ENCODE results near the gene SLC7A6.

Gene SLC7A6

DNA sequence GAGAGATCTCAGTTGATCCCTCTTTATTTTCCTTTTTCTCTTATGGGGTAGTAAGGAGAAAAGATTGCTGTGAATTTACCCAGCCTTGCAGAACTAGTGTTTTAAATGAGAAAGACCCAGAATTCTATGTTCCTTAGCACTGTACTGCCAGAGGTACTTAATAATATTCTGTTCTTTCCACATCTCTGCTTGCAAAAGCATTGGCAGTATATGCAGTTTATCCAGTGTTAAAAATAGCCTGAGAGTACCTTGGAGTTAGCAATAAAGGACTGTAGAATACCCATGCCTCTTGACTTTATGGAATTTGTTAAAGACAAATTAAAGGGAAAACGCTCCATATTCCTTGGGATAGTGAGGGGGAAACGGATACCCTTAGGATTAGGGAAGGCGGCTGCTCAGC is 11.9 kb downstream of the SLC7A6 start:
- no peak overlapping the region for H2BK12ac ChIP-seq (ENCODE audit: low read length in 2 of 2)
- peaks cover 28 to 54% of the 10 kb centered on the region in 2 experiments for H3K36me3 ChIP-seq (ENCODE audit: control insufficient read depth in 1 of 2, insufficient read depth in 2 of 2, low read depth in 1 of 2, low read length in 2 of 2)
- no peak overlapping the region for H3K4ac ChIP-seq (ENCODE audit: low read depth in 1 of 2, low read length in 2 of 2)
- H2BK120ac ChIP-seq (ENCODE audit: low read depth, low read length), result no peak overlapping the region
- H3K79me1 ChIP-seq (replicated peaks; ENCODE audit: low read length, poor library complexity, severe bottlenecking), result peaks cover 28% of the 10 kb centered on the region
- no peak overlapping the region for H2AFZ ChIP-seq (ENCODE audit: low read depth, low read length)
- H4K91ac ChIP-seq (ENCODE audit: low read length), result no peak overlapping the region
- no peak overlapping the region for H3K23ac ChIP-seq (ENCODE audit: low read length in 2 of 2)
- H3K9ac ChIP-seq (ENCODE audit: low read length), result no peak overlapping the region
- H2BK5ac ChIP-seq (ENCODE audit: low read depth, low read length, poor library complexity, severe bottlenecking), result no peak overlapping the region
- H3K4me2 ChIP-seq (ENCODE audit: low read length, poor library complexity, severe bottlenecking), result no peak overlapping the region
- H3K4me3 ChIP-seq (ENCODE audit: insufficient read depth in 1 of 2, low read depth in 1 of 2, low read length in 2 of 2), result no peak overlapping the region
- WGBS, result 67% methylated on average over 3 of the region's 3 CpGs
- peaks cover 2% of the 10 kb centered on the region for H3K4me1 ChIP-seq (ENCODE audit: control insufficient read depth, insufficient read depth, low read depth, low read length)
- no peak overlapping the region for H2BK15ac ChIP-seq (ENCODE audit: low read depth, poor library complexity, severe bottlenecking)
- no peak overlapping the region for H4K8ac ChIP-seq (ENCODE audit: low read length)
- no peak for DNase-seq
- H3K9me3 ChIP-seq (ENCODE audit: control insufficient read depth, low read length), result no peaks in the 10 kb centered on the region
- H2AK5ac ChIP-seq (ENCODE audit: low read length, severe bottlenecking), result no peak overlapping the region
- H3K18ac ChIP-seq (ENCODE audit: low read depth in 1 of 2, low read length in 2 of 2), result no peak overlapping the region
- H3K14ac ChIP-seq (ENCODE audit: low read length in 2 of 2), result no peak overlapping the region
- H3K27ac ChIP-seq (ENCODE audit: low read length, poor library complexity, severe bottlenecking), result no peak overlapping the region
- H3K27me3 ChIP-seq (ENCODE audit: control insufficient read depth in 1 of 2, insufficient read depth in 1 of 2, low read length in 2 of 2), result no peaks in the 10 kb centered on the region

DNA sequence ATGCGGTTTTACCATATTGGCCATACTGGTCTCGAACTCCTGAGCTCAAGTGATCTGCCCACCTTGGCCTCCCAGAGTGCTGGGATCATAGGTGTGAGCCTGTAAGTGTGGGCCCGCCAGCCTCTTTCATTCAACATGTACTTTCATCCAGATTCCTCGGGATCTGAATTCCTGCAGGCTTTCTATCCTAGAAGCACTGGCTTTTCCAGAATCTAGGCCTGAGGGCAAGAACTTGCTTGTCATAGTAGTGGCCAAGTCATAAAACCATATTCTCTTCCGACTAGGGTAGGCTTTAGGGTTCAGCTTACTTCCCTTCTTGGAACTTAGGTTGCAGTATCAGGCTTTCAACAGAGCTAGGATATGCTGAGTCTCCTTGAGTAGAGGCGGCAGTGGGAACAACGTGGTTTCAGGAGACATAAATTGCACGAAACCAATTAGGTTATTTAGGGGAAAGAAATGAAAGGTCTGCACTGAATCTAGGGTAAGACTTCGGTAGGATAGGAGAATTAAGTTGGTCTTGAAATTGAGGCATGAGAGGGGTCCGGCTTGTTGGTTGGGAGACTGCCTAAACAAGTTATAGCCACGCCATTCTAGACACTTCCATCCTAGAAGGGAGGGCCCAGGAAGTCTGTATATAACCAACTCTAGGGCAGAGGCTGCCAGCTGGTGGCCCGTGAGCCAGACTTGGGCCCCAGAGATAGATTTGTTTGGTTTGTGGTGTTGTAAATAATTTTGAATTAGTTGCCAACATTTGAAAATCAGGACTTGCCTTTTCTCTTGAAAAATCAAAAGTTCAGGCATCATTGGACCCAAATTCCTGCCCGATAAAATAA is 15.6 kb downstream of the SLC7A6 start:
- Histone ChIP-seq H3K4me3 (ENCODE audit: insufficient read depth in 1 of 2, low read depth in 1 of 2, low read length in 2 of 2) (no peak overlapping the region), H3K14ac (ENCODE audit: low read length in 2 of 2) (no peak overlapping the region), H2BK120ac (ENCODE audit: low read depth, low read length) (no peak overlapping the region), H3K4me1 (ENCODE audit: control insufficient read depth, insufficient read depth, low read depth, low read length) (no peaks in the 10 kb centered on the region), H2AK5ac (ENCODE audit: low read length, severe bottlenecking) (no peak overlapping the region), H3K27me3 (ENCODE audit: control insufficient read depth in 1 of 2, insufficient read depth in 1 of 2, low read length in 2 of 2) (no peaks in the 10 kb centered on the region), H2BK5ac (ENCODE audit: low read depth, low read length, poor library complexity, severe bottlenecking) (no peak overlapping the region), H3K4me2 (ENCODE audit: low read length, poor library complexity, severe bottlenecking) (no peak overlapping the region), H4K91ac (ENCODE audit: low read length) (no peak overlapping the region), H3K9ac (ENCODE audit: low read length) (no peak overlapping the region), H4K8ac (ENCODE audit: low read length) (no peak overlapping the region), H3K9me3 (ENCODE audit: control insufficient read depth, low read length) (no peaks in the 10 kb centered on the region), H2BK12ac (ENCODE audit: low read length in 2 of 2) (no peak overlapping the region), H3K27ac (ENCODE audit: low read length, poor library complexity, severe bottlenecking) (no peak overlapping the region), H2AFZ (ENCODE audit: low read depth, low read length) (no peak overlapping the region), H3K18ac (ENCODE audit: low read depth in 1 of 2, low read length in 2 of 2) (no peak overlapping the region), H3K79me1 (replicated peaks; ENCODE audit: low read length, poor library complexity, severe bottlenecking) (peaks cover 26% of the 10 kb centered on the region), H3K4ac (ENCODE audit: low read depth in 1 of 2, low read length in 2 of 2) (no peak overlapping the region), H2BK15ac (ENCODE audit: low read depth, poor library complexity, severe bottlenecking) (no peak overlapping the region), H3K36me3 (ENCODE audit: control insufficient read depth in 1 of 2, insufficient read depth in 2 of 2, low read depth in 1 of 2, low read length in 2 of 2) (peaks cover 26 to 43% of the 10 kb centered on the region in 2 experiments), H3K23ac (ENCODE audit: low read length in 2 of 2) (no peak overlapping the region)
- no peak for DNase-seq
- 96% methylated on average over 11 of the region's 13 CpGs for WGBS

GRCh38 chr16:68281368-68282063 is 17.2 kb downstream of the SLC7A6 start:
- 96% methylated on average over 3 of the region's 4 CpGs for WGBS
- H2BK12ac ChIP-seq (ENCODE audit: low read length in 2 of 2), result no peak overlapping the region
- no peak overlapping the region for H3K18ac ChIP-seq (ENCODE audit: low read depth in 1 of 2, low read length in 2 of 2)
- H3K27me3 ChIP-seq (ENCODE audit: control insufficient read depth in 1 of 2, insufficient read depth in 1 of 2, low read length in 2 of 2), result no peaks in the 10 kb centered on the region
- peaks cover 25 to 44% of the 10 kb centered on the region in 2 experiments for H3K36me3 ChIP-seq (ENCODE audit: control insufficient read depth in 1 of 2, insufficient read depth in 2 of 2, low read depth in 1 of 2, low read length in 2 of 2)
- no peak overlapping the region for H2AFZ ChIP-seq (ENCODE audit: low read depth, low read length)
- no peak overlapping the region for H3K4ac ChIP-seq (ENCODE audit: low read depth in 1 of 2, low read length in 2 of 2)
- no peak overlapping the region for H3K9ac ChIP-seq (ENCODE audit: low read length)
- H3K9me3 ChIP-seq (ENCODE audit: control insufficient read depth, low read length), result no peaks in the 10 kb centered on the region
- H2AK5ac ChIP-seq (ENCODE audit: low read length, severe bottlenecking), result no peak overlapping the region
- no peak overlapping the region for H4K8ac ChIP-seq (ENCODE audit: low read length)
- no peak overlapping the region for H3K4me3 ChIP-seq (ENCODE audit: insufficient read depth in 1 of 2, low read depth in 1 of 2, low read length in 2 of 2)
- no peak overlapping the region for H3K27ac ChIP-seq (ENCODE audit: low read length, poor library complexity, severe bottlenecking)
- H3K4me2 ChIP-seq (ENCODE audit: low read length, poor library complexity, severe bottlenecking), result no peak overlapping the region
- H2BK15ac ChIP-seq (ENCODE audit: low read depth, poor library complexity, severe bottlenecking), result no peak overlapping the region
- no peak for DNase-seq
- H4K91ac ChIP-seq (ENCODE audit: low read length), result no peak overlapping the region
- no peak overlapping the region for H3K23ac ChIP-seq (ENCODE audit: low read length in 2 of 2)
- no peak overlapping the region for H2BK120ac ChIP-seq (ENCODE audit: low read depth, low read length)
- H3K4me1 ChIP-seq (ENCODE audit: control insufficient read depth, insufficient read depth, low read depth, low read length), result no peaks in the 10 kb centered on the region
- H2BK5ac ChIP-seq (ENCODE audit: low read depth, low read length, poor library complexity, severe bottlenecking), result no peak overlapping the region
- no peak overlapping the region for H3K14ac ChIP-seq (ENCODE audit: low read length in 2 of 2)
- H3K79me1 ChIP-seq (replicated peaks; ENCODE audit: low read length, poor library complexity, severe bottlenecking), result peaks cover 40% of the 10 kb centered on the region

GRCh38 chr16:68282064-68282452 is 17.7 kb downstream of the SLC7A6 start:
- no peak overlapping the region for H3K18ac ChIP-seq (ENCODE audit: low read depth in 1 of 2, low read length in 2 of 2)
- no peak overlapping the region for H2BK12ac ChIP-seq (ENCODE audit: low read length in 2 of 2)
- H3K36me3 ChIP-seq (ENCODE audit: control insufficient read depth in 1 of 2, insufficient read depth in 2 of 2, low read depth in 1 of 2, low read length in 2 of 2), result peaks cover 22 to 46% of the 10 kb centered on the region in 2 experiments
- no peak overlapping the region for H2BK5ac ChIP-seq (ENCODE audit: low read depth, low read length, poor library complexity, severe bottlenecking)
- H3K4ac ChIP-seq (ENCODE audit: low read depth in 1 of 2, low read length in 2 of 2), result no peak overlapping the region
- 96% methylated on average over 3 of the region's 4 CpGs for WGBS
- no peak overlapping the region for H4K91ac ChIP-seq (ENCODE audit: low read length)
- H3K27ac ChIP-seq (ENCODE audit: low read length, poor library complexity, severe bottlenecking), result no peak overlapping the region
- H3K14ac ChIP-seq (ENCODE audit: low read length in 2 of 2), result no peak overlapping the region
- no peak for DNase-seq
- no peaks in the 10 kb centered on the region for H3K9me3 ChIP-seq (ENCODE audit: control insufficient read depth, low read length)
- H2BK120ac ChIP-seq (ENCODE audit: low read depth, low read length), result no peak overlapping the region
- H2AK5ac ChIP-seq (ENCODE audit: low read length, severe bottlenecking), result no peak overlapping the region
- no peak overlapping the region for H3K4me3 ChIP-seq (ENCODE audit: insufficient read depth in 1 of 2, low read depth in 1 of 2, low read length in 2 of 2)
- H3K79me1 ChIP-seq (replicated peaks; ENCODE audit: low read length, poor library complexity, severe bottlenecking), result peaks cover 43% of the 10 kb centered on the region
- no peak overlapping the region for H2BK15ac ChIP-seq (ENCODE audit: low read depth, poor library complexity, severe bottlenecking)
- no peak overlapping the region for H4K8ac ChIP-seq (ENCODE audit: low read length)
- H3K9ac ChIP-seq (ENCODE audit: low read length), result no peak overlapping the region
- H2AFZ ChIP-seq (ENCODE audit: low read depth, low read length), result no peak overlapping the region
- no peaks in the 10 kb centered on the region for H3K27me3 ChIP-seq (ENCODE audit: control insufficient read depth in 1 of 2, insufficient read depth in 1 of 2, low read length in 2 of 2)
- H3K4me2 ChIP-seq (ENCODE audit: low read length, poor library complexity, severe bottlenecking), result no peak overlapping the region
- H3K23ac ChIP-seq (ENCODE audit: low read length in 2 of 2), result no peak overlapping the region
- H3K4me1 ChIP-seq (ENCODE audit: control insufficient read depth, insufficient read depth, low read depth, low read length), result no peaks in the 10 kb centered on the region
